HepG2 (cell line): ENCODE measurements around the gene PLA2G4B. TPM values are rescaled to one million over a fixed set of nuclear protein-coding genes. Genes with fewer than 3 reads are reported as not detected.

Experiments used
- ATAC-seq: fragments of 200-7000 bp; cut with Tn5 transposase; 3 replicates; pipeline ENCODE4 v1.9.1; 2020; ENCODE audit warnings: mild to moderate bottlenecking, moderate library complexity
- BruUV-seq: library from RNA; stranded (reverse); fragments of 400-500 nt; replicated peaks from 2 replicates; lab custom pipeline; 2021; lab: Mats Ljungman, UMichigan
- CTCF ChIA-PET: fragments of 300-600 bp; formaldehyde crosslinking; extraction: SDS; loops from one replicate; lab custom pipeline; 2021; ENCODE audit warnings: low total read pairs, inconsistent platforms, low intra/inter-chr PET ratio; lab: Yijun Ruan, JAX
- POLR2A ChIA-PET: fragments of 350-600 bp; sonication (Branson Sonifier 250); formaldehyde crosslinking; loops from one replicate; lab custom pipeline; 2020; ENCODE audit warnings: antibody characterized with exemption, inconsistent platforms; lab: Yijun Ruan, JAX
- DNase-seq: peaks from one replicate; pipeline ENCODE4 v3.0.0-alpha.2; 2015; ENCODE audit warnings: low spot score
- FAIRE-seq: peaks from 3 replicates; lab custom pipeline; 2011; peaks lifted over from hg19 to GRCh38; lab: Jason Lieb, UNC
- H2AFZ ChIP-seq: one replicate; pipeline ENCODE4 v1.6.1; 2011; ENCODE audit warnings: low read length, inconsistent platforms
- H3K27ac ChIP-seq: fragments of 300-600 bp; 3 replicates; pipeline ENCODE4 v1.8.0; 2011; ENCODE audit warnings: mixed run types, mild to moderate bottlenecking, mixed read lengths, low read length, inconsistent platforms; ENCODE audit not compliant: insufficient read depth; ENCODE audit errors: extremely low read length
- H3K27me3 ChIP-seq, 2 experiments: fragments of 200-600 bp in 1 of 2; 2 replicates in 1 of 2; 3 replicates in 1 of 2; pipeline versions ENCODE4 v1.6.0 to v1.8.0; 2011; ENCODE audit warnings: low read length in 2 of 2, mild to moderate bottlenecking in 2 of 2, moderate library complexity in 2 of 2, inconsistent platforms in 1 of 2; ENCODE audit not compliant: insufficient read depth in 2 of 2, control insufficient read depth in 1 of 2
- H3K36me3 ChIP-seq, 2 experiments: fragments of 200-600 bp in 1 of 2; replicated peaks in 1 of 2; 2 replicates in 1 of 2; 3 replicates in 1 of 2; pipeline versions ENCODE4 v1.5.1 to v1.8.0; 2011; ENCODE audit warnings: low read length in 2 of 2, inconsistent platforms in 1 of 2; ENCODE audit not compliant: insufficient read depth in 2 of 2, control insufficient read depth in 1 of 2
- H3K4me1 ChIP-seq: 2 replicates; pipeline ENCODE4 v1.5.1; 2012; ENCODE audit warnings: low read length, inconsistent platforms; ENCODE audit not compliant: insufficient read depth
- H3K4me2 ChIP-seq: 2 replicates; pipeline ENCODE4 v1.6.0; 2011; ENCODE audit warnings: low read depth, low read length, inconsistent platforms
- H3K4me3 ChIP-seq, 3 experiments: fragments of 200-600 bp in 1 of 3; sonication (generic), shearing (Covaris generic) in 1 of 3; replicated peaks in 1 of 3; 2 replicates each; pipeline ENCODE4 v1.5.1; 2011 to 2016; ENCODE audit warnings: low read length in 3 of 3, inconsistent platforms in 2 of 3, low read depth in 2 of 3, mild to moderate bottlenecking in 2 of 3, control low read depth in 1 of 3, mixed read lengths in 1 of 3; ENCODE audit not compliant: insufficient read depth in 1 of 3
- H3K79me2 ChIP-seq: one replicate; pipeline ENCODE4 v1.6.1; 2011; ENCODE audit warnings: low read length, inconsistent platforms; ENCODE audit not compliant: insufficient read depth
- H3K9ac ChIP-seq: 2 replicates; pipeline ENCODE4 v1.6.0; 2011; ENCODE audit warnings: mild to moderate bottlenecking, low read depth, low read length, inconsistent platforms; ENCODE audit not compliant: insufficient read depth
- H3K9me3 ChIP-seq: 2 replicates; pipeline ENCODE4 v1.5.1; 2012; ENCODE audit warnings: mild to moderate bottlenecking, low read length
- H4K20me1 ChIP-seq: 2 replicates; pipeline ENCODE4 v1.6.0; 2011; ENCODE audit warnings: inconsistent platforms, mild to moderate bottlenecking, low read length, moderate library complexity; ENCODE audit not compliant: insufficient read depth
- GFI1 ChIP-seq: sonication (generic); formaldehyde crosslinking; IDR thresholded peaks from 2 replicates; pipeline ENCODE4 v1.5.0; 2020; ENCODE audit warnings: missing genetic modification reagents, mild to moderate bottlenecking, borderline replicate concordance
- GTF2F1 ChIP-seq: fragments of 150-350 bp; IDR thresholded peaks from 2 replicates; pipeline ENCODE4 v1.6.1; 2014; ENCODE audit warnings: low read length
- MEF2D ChIP-seq: sonication (generic); formaldehyde crosslinking; IDR thresholded peaks from 2 replicates; pipeline ENCODE4 v1.5.1; 2020; ENCODE audit warnings: mild to moderate bottlenecking, missing genetic modification reagents
- MIER3 ChIP-seq: IDR thresholded peaks from 2 replicates; pipeline ENCODE4 v1.6.1; 2016; ENCODE audit warnings: missing compliant biosample characterization, borderline replicate concordance
- ONECUT2 ChIP-seq: sonication (generic); formaldehyde crosslinking; IDR thresholded peaks from 2 replicates; pipeline ENCODE4 v1.4.0; 2020; ENCODE audit warnings: missing genetic modification reagents
- RBM39 ChIP-seq: fragments of 200-400 bp; formaldehyde crosslinking; IDR thresholded peaks from one replicate; pipeline ENCODE4 v1.6.1; 2018; ENCODE audit warnings: antibody characterized with exemption, mild to moderate bottlenecking, low read depth, low read length; ENCODE audit not compliant: poor library complexity, severe bottlenecking
- TBX2 ChIP-seq: sonication (generic); formaldehyde crosslinking; IDR thresholded peaks from 2 replicates; pipeline ENCODE4 v1.5.0; 2020; ENCODE audit warnings: missing genetic modification reagents, mild to moderate bottlenecking, borderline replicate concordance
- TGIF2 ChIP-seq: IDR thresholded peaks from 2 replicates; pipeline ENCODE4 v1.6.1; 2016; ENCODE audit warnings: control low read depth, missing compliant biosample characterization
- ZNF256 ChIP-seq: sonication (generic); formaldehyde crosslinking; conservative IDR thresholded peaks from 2 replicates; pipeline ENCODE4 v1.4.0; 2020; ENCODE audit warnings: missing genetic modification reagents
- ZNF318 ChIP-seq: sonication (generic); formaldehyde crosslinking; IDR thresholded peaks from 2 replicates; pipeline ENCODE4 v1.4.0; 2020; ENCODE audit warnings: mild to moderate bottlenecking, missing genetic modification reagents
- ZNF468 ChIP-seq: sonication (generic); formaldehyde crosslinking; IDR thresholded peaks from 2 replicates; pipeline ENCODE4 v1.8.0; 2022; ENCODE audit warnings: mild to moderate bottlenecking, moderate library complexity, missing genetic modification reagents
- ZNF510 ChIP-seq: sonication (generic); formaldehyde crosslinking; IDR thresholded peaks from 2 replicates; pipeline ENCODE4 v1.4.0; 2020; ENCODE audit warnings: low read depth, mild to moderate bottlenecking, missing genetic modification reagents
- WGBS: methylation state at CpG from one replicate; pipeline ENCODE4 v1.1.6; 2017; ENCODE audit warnings: low lambda C conversion rate; 5-methylcytosine and 5-hydroxymethylcytosine counted together
- in situ Hi-C: cut with HindIII; loops from 2 replicates; pipeline ENCODE4 v1.10.0; 2017; ENCODE audit warnings: low pct_unique_long_range_greater_than_20kb; ENCODE audit not compliant: extremely low pct_ligation_motif_present
- intact Hi-C: fragments of 100-400 bp; cut with micrococcal nuclease; formaldehyde crosslinking; loops from one replicate; pipeline ENCODE4 v1.10.0; 2022; ENCODE audit not compliant: unreplicated experiment
- polyA plus RNA-seq, 8 experiments: library from polyadenylated mRNA; depleted of rRNA in 3 of 8; stranded (reverse) in 7 of 8; unstranded in 1 of 8; fragments of >200 nt; fragmentation: Illumina TruSeq in 4 of 8; extraction: Trizol in 4 of 8; gene quantifications; 2 replicates each; pipeline versions ENCODE4 v1.2.1 to v1.2.3, GENCODE V29; 2011 to 2016; ENCODE audit warnings: low read depth in 4 of 8, missing spikeins in 1 of 8, mixed read lengths in 1 of 8; ENCODE audit not compliant: insufficient read depth in 1 of 8
- total RNA-seq, 5 experiments: library from RNA; depleted of rRNA; stranded (reverse); fragments of >200 nt; fragmentation: Illumina TruSeq; extraction: Trizol; gene quantifications; 2 replicates each; pipeline ENCODE4 v1.2.3, GENCODE V29; 2016; ENCODE audit warnings: low read depth in 1 of 5
- TF ChIP-seq, protein P1 (sequence below): sonication (generic); formaldehyde crosslinking; IDR thresholded peaks from 2 replicates; pipeline ENCODE4 v1.4.0; 2020; ENCODE audit warnings: missing genetic modification reagents
- TF ChIP-seq, protein P2 (sequence below): sonication (generic); formaldehyde crosslinking; IDR thresholded peaks from 2 replicates; pipeline ENCODE4 v1.5.1; 2020; ENCODE audit warnings: missing genetic modification reagents, mild to moderate bottlenecking, borderline replicate concordance

PLA2G4B gene
- total and polyA plus RNA-seq, 2 of the 13 experiments (the other 11 are each of a cell fraction or from before 2014, with no cell fraction given) = 5.1 to 8.0 TPM

DNA sequence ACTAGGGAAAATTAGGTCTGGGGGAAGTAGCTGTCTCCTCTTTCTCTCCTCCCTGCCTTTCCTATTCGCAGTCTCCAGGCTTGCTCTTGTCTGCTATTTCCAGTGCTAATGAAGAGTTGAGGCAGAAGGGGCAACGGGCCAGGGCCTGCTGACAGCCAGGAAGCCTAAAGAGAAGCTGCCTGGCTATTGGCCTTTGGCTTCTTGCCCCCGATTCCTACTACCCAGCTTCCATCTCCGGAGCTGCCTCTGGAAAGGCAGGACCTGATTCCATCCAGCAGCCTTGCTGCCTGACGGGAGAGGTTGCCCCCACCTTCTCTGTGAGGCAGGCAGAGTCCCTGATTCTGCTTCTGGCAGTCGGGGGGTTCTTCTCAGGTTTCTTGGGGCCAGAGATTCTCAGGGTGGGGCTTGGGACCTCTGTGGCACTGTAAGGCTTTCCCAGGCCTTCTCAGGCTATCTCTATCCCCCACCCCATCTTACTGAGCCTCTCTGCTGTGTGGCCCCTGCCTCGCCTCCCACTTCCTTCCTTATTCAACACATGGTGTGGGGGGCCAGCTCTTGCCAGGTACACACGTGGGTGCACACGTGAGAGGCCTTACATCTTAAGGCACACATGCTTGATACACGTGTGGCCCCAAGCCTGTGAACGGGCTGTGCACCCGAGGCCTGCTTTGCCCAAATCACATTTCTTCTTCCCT, 29.0 kb upstream of the PLA2G4B start:
- no peaks in the 10 kb centered on the region for H3K27me3 ChIP-seq
- no peak overlapping the region for H3K9ac ChIP-seq
- no peak overlapping the region for H2AFZ ChIP-seq
- no peaks in the 10 kb centered on the region for H3K9me3 ChIP-seq
- in situ Hi-C loops = loop anchor here (5.0 kb wide), 1 partner anchor 37 kb away; the partner anchor contains the start of gene MAPKBP1
- H3K4me3 ChIP-seq = no peak overlapping the region
- H3K36me3 ChIP-seq = peaks cover 3 to 5% of the 10 kb centered on the region in 2 experiments; a peak in 1 of 5 replicates
- H3K4me1 ChIP-seq = no peaks in the 10 kb centered on the region
- H3K79me2 ChIP-seq = no peaks in the 10 kb centered on the region
- no TSS peak for BruUV-seq
- FAIRE-seq (no peak), DNase-seq (no peak), ATAC-seq (no peak)
- no peaks in the 10 kb centered on the region for H4K20me1 ChIP-seq
- WGBS = 86% methylated on average over 9 of the region's 12 CpGs
- POLR2A ChIA-PET = interaction anchor here (3.4 kb wide), 1 partner anchor 36 kb away, joined by 20 read pairs; the partner anchor contains the start of gene MAPKBP1
- CTCF ChIA-PET = interaction anchor here (4.8 kb wide), 1 partner anchor 37 kb away, joined by 98 read pairs; the partner anchor contains the start of gene MAPKBP1
- H3K4me2 ChIP-seq = no peak overlapping the region
- H3K27ac ChIP-seq = no peak overlapping the region
- intact Hi-C loops = loop anchor here (5.0 kb wide), 1 partner anchor 247 kb away; no protein-coding TSS in a partner anchor
- no peak for TF ChIP-seq ZNF468 (CRISPR knock-in tag)
- TF ChIP-seq ZNF256 = no peak
- no peak for TF ChIP-seq TGIF2
- no peak for TF ChIP-seq TBX2
- no peak for TF ChIP-seq ZNF318
- TF ChIP-seq ONECUT2 = no peak
- no peak for TF ChIP-seq MIER3 (CRISPR knock-in tag)
- TF ChIP-seq, protein P1, sequence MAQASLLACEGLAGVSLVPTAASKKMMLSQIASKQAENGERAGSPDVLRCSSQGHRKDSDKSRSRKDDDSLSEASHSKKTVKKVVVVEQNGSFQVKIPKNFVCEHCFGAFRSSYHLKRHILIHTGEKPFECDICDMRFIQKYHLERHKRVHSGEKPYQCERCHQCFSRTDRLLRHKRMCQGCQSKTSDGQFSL = no peak
- TF ChIP-seq GFI1 (CRISPR knock-in tag) = no peak
- TF ChIP-seq MEF2D (CRISPR knock-in tag) = no peak
- no peak for TF ChIP-seq RBM39
- no peak for TF ChIP-seq GTF2F1
- no peak for TF ChIP-seq ZNF510 (CRISPR knock-in tag)
- TF ChIP-seq, protein P2, sequence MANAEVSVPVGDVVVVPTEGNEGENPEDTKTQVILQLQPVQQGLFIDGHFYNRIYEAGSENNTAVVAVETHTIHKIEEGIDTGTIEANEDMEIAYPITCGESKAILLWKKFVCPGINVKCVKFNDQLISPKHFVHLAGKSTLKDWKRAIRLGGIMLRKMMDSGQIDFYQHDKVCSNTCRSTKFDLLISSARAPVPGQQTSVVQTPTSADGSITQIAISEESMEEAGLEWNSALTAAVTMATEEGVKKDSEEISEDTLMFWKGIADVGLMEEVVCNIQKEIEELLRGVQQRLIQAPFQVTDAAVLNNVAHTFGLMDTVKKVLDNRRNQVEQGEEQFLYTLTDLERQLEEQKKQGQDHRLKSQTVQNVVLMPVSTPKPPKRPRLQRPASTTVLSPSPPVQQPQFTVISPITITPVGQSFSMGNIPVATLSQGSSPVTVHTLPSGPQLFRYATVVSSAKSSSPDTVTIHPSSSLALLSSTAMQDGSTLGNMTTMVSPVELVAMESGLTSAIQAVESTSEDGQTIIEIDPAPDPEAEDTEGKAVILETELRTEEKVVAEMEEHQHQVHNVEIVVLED = no peak
